WTC11 (cell line): ENCODE data around the gene PACSIN1.

Source experiments
- JUN ChIP-seq: sonication (generic); formaldehyde crosslinking; IDR thresholded peaks from 2 replicates; pipeline ENCODE4 v1.8.0; 2023; ENCODE audit warnings: mild to moderate bottlenecking, missing genetic modification reagents
- RORB ChIP-seq: fragments of 250-450 bp; sonication (Bioruptor Pico); IDR thresholded peaks from 2 replicates; pipeline ENCODE4 v1.9.0; 2021; ENCODE audit warnings: mild to moderate bottlenecking
- TF ChIP-seq, protein P1 (sequence below): fragments of 200-600 bp; IDR thresholded peaks from 2 replicates; pipeline ENCODE4 v1.8.0; 2022; ENCODE audit warnings: antibody characterized with exemption
- TF ChIP-seq, protein P2 (sequence below): sonication (generic); formaldehyde crosslinking; conservative IDR thresholded peaks from 2 replicates; pipeline ENCODE4 v1.8.1; 2022; ENCODE audit warnings: mild to moderate bottlenecking, missing genetic modification reagents
- TF ChIP-seq, protein P3 (sequence below): sonication (generic); formaldehyde crosslinking; IDR thresholded peaks from 2 replicates; pipeline ENCODE4 v1.8.1; 2023; ENCODE audit warnings: mild to moderate bottlenecking, missing genetic modification reagents, moderate library complexity
- TF ChIP-seq, protein P4 (sequence below): sonication (generic); formaldehyde crosslinking; IDR thresholded peaks from 2 replicates; pipeline ENCODE4 v1.8.1; 2023; ENCODE audit warnings: mild to moderate bottlenecking, missing genetic modification reagents, moderate library complexity
- TF ChIP-seq, protein P5 (sequence below): sonication (generic); formaldehyde crosslinking; IDR thresholded peaks from 2 replicates; pipeline ENCODE4 v1.8.0; 2022; ENCODE audit warnings: mild to moderate bottlenecking, missing genetic modification reagents

DNA sequence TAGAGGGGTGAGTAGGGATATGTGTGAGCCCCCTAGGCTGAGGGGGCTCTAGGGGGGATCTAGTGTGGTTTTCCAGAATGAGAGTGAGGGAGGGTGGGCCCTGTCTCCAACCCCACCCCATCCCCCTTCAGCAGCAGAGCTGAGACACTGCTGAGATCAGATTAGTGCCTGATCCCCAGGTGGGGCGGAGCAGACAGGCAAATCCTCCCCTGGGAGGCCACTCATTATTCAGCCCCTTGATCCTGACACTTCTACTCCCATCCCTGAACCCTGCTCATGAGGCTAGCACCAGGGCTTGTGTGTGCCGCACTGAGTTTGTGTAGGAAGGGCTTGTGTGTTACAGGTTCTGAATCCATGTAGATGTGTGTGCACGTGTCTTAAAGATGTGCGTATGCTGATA is 47.8 kb downstream of the PACSIN1 start:
- TF ChIP-seq, protein P1, sequence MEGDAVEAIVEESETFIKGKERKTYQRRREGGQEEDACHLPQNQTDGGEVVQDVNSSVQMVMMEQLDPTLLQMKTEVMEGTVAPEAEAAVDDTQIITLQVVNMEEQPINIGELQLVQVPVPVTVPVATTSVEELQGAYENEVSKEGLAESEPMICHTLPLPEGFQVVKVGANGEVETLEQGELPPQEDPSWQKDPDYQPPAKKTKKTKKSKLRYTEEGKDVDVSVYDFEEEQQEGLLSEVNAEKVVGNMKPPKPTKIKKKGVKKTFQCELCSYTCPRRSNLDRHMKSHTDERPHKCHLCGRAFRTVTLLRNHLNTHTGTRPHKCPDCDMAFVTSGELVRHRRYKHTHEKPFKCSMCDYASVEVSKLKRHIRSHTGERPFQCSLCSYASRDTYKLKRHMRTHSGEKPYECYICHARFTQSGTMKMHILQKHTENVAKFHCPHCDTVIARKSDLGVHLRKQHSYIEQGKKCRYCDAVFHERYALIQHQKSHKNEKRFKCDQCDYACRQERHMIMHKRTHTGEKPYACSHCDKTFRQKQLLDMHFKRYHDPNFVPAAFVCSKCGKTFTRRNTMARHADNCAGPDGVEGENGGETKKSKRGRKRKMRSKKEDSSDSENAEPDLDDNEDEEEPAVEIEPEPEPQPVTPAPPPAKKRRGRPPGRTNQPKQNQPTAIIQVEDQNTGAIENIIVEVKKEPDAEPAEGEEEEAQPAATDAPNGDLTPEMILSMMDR: no peak
- TF ChIP-seq, protein P2, sequence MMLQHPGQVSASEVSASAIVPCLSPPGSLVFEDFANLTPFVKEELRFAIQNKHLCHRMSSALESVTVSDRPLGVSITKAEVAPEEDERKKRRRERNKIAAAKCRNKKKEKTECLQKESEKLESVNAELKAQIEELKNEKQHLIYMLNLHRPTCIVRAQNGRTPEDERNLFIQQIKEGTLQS (CRISPR knock-in tag): no peak
- TF ChIP-seq JUN (CRISPR knock-in tag) (no peak), RORB (CRISPR knock-in tag) (no peak)
- TF ChIP-seq, protein P3, sequence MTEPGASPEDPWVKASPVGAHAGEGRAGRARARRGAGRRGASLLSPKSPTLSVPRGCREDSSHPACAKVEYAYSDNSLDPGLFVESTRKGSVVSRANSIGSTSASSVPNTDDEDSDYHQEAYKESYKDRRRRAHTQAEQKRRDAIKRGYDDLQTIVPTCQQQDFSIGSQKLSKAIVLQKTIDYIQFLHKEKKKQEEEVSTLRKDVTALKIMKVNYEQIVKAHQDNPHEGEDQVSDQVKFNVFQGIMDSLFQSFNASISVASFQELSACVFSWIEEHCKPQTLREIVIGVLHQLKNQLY (CRISPR knock-in tag): no peak
- TF ChIP-seq, protein P4, sequence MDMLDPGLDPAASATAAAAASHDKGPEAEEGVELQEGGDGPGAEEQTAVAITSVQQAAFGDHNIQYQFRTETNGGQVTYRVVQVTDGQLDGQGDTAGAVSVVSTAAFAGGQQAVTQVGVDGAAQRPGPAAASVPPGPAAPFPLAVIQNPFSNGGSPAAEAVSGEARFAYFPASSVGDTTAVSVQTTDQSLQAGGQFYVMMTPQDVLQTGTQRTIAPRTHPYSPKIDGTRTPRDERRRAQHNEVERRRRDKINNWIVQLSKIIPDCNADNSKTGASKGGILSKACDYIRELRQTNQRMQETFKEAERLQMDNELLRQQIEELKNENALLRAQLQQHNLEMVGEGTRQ (CRISPR knock-in tag): no peak
- TF ChIP-seq, protein P5, sequence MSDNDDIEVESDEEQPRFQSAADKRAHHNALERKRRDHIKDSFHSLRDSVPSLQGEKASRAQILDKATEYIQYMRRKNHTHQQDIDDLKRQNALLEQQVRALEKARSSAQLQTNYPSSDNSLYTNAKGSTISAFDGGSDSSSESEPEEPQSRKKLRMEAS (CRISPR knock-in tag): no peak
